Lower leg skin (tissue), 3 donors: ENCODE data around the gene CAMTA1.

Experiments used
- CTCF ChIP-seq, 3 donors: fragments of 450-650 bp; IDR thresholded peaks; one replicate each; pipeline ENCODE4 v1.5.1; 2016; ENCODE audit warnings: antibody characterized with exemption in 3 of 3, mild to moderate bottlenecking in 3 of 3, moderate library complexity in 2 of 3
- POLR2A ChIP-seq, 2 donors: fragments of 450-650 bp; IDR thresholded peaks; one replicate each; pipeline ENCODE4 v1.6.1; 2016 to 2017; ENCODE audit warnings: antibody characterized with exemption in 2 of 2, mild to moderate bottlenecking in 1 of 2, moderate library complexity in 1 of 2

- TF ChIP-seq CTCF (IDR thresholded peaks at IDR 0.05) (no peak), POLR2A (IDR thresholded peaks at IDR 0.05) (no peak)
These were observed 665.6 kb downstream of the CAMTA1 start for GRCh38 chr1:7450838-7451237.
